ENCODE data around the gene DNAH3. TPM values are rescaled to one million over a fixed set of nuclear protein-coding genes. Genes with fewer than 3 reads are reported as not detected.
"Not testable (repeated sequence)": the region's sequence is repeated elsewhere in the genome, so short reads cannot be mapped to it uniquely, and the experiment has no call there.

DNAH3 gene
- total RNA-seq = not detected in 2 replicates

DNA sequence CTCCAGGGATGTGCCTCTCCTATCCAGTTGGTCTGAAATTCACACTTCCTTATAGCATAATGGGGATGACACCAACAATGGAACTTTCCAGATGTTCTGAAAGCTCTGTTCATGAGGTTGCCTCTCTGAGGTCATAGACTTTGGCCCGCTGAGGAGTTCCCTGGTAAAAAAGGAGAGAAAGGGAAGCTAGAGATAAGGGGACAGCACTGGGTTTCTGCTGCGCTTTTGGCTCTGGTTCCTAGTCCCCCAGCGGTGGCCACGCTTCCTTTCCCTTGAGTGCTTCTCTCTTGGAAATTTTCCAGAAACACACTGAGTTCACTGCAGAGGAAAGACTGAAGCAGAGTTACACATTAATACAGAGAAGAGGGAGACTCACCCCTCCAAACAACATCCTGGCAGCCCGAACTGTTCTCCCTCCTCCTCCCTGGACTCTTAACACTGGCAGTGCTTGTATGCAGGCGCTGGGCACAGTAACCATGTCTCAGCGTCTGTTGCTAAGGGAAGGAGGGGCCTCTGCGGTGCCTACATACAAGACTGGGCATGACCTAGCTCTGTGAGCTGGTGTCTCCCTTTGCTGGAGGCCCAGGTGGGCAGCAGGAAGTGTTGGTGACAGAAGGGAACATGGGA is at the start of gene DNAH3:
TSS of gene DNAH3 (minus strand) at position 472 of the 627 bp plus-strand sequence. CDS start 527 bp downstream, outside the sequence.
- H2AFZ ChIP-seq (ENCODE audit: low read length) = no peak within 1 kb of the TSS
- peak within 1 kb of the TSS; percentile 30 for H3K4me2 ChIP-seq (ENCODE audit: insufficient read depth, low read length)

GRCh38 chr16:21199607-21200218 is 49.1 kb upstream of the DNAH3 start:
- no peaks in the 10 kb centered on the region for H3K9me3 ChIP-seq (ENCODE audit: low read depth, low read length)
- no peak for DNase-seq (ENCODE audit: insufficient read length, low spot score, missing footprints)
- H3K36me3 ChIP-seq (ENCODE audit: insufficient read depth, low read length) = no peaks in the 10 kb centered on the region
- peaks cover 7% of the 10 kb centered on the region for H3K4me1 ChIP-seq (ENCODE audit: insufficient read depth, low read length)
- no peak for TF ChIP-seq CTCF (IDR thresholded peaks at IDR 0.05; ENCODE audit: extremely low read depth, low read depth, low read length)
- no peak overlapping the region for H3K4me3 ChIP-seq (ENCODE audit: insufficient read depth, low read length)
- H3K79me2 ChIP-seq (ENCODE audit: insufficient read depth, low read length) = no peaks in the 10 kb centered on the region
- no peak overlapping the region for H3K4me2 ChIP-seq (ENCODE audit: insufficient read depth, low read length)
- H4K20me1 ChIP-seq (ENCODE audit: insufficient read depth, low read length) = no peaks in the 10 kb centered on the region
- no peak overlapping the region for H2AFZ ChIP-seq (ENCODE audit: low read length)
- peaks cover 62% of the 10 kb centered on the region for H3K27me3 ChIP-seq (ENCODE audit: insufficient read depth, low read length)
- no peak overlapping the region for H3K27ac ChIP-seq (ENCODE audit: low read depth, low read length)

More for the DNA sequence above, at the start of gene DNAH3:
- H4K20me1 ChIP-seq (ENCODE audit: insufficient read depth, low read length) = no peaks in the 10 kb centered on the region
- H3K4me3 ChIP-seq (ENCODE audit: insufficient read depth, low read length) = no peak within 1 kb of the TSS
- no peaks in the 10 kb centered on the region for H3K36me3 ChIP-seq (ENCODE audit: insufficient read depth, low read length)
- no peak for TF ChIP-seq CTCF (IDR thresholded peaks at IDR 0.05; ENCODE audit: extremely low read depth, low read depth, low read length)
- peaks cover 5% of the 10 kb centered on the region for H3K4me1 ChIP-seq (ENCODE audit: insufficient read depth, low read length)
- no peak within 1 kb of the TSS for H3K27ac ChIP-seq (ENCODE audit: low read depth, low read length)
- no peaks in the 10 kb centered on the region for H3K9me3 ChIP-seq (ENCODE audit: low read depth, low read length)
- peaks cover 11% of the 10 kb centered on the region for H3K27me3 ChIP-seq (ENCODE audit: insufficient read depth, low read length)
- H3K79me2 ChIP-seq (ENCODE audit: insufficient read depth, low read length) = no peaks in the 10 kb centered on the region
- no peak for DNase-seq (ENCODE audit: insufficient read length, low spot score, missing footprints)

DNA sequence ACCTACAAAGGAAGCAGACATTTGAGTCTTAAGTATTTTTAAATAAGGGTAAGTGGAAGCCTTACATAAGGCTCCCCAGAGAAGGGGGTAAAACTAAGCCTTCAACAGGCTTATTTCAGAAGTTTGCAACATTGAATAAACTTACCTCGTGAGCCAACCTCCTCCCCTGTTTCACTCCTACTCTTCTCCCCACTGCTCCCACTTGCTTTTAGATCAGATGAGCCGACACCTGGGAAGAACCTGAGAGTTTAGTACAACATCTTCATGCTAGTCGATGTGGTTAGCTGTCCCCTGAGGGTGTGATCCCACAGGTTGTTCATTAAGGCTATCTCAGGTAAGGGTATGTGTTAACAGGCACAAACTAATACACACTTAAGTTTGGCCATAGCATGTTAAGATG is 47.0 kb upstream of the DNAH3 start:
- TF ChIP-seq CTCF (IDR thresholded peaks at IDR 0.05; ENCODE audit: extremely low read depth, low read depth, low read length) = no peak
- H3K4me1 ChIP-seq (ENCODE audit: insufficient read depth, low read length) = peaks cover 11% of the 10 kb centered on the region
- H3K79me2 ChIP-seq (ENCODE audit: insufficient read depth, low read length) = no peaks in the 10 kb centered on the region
- H3K36me3 ChIP-seq (ENCODE audit: insufficient read depth, low read length) = no peaks in the 10 kb centered on the region
- H3K27ac ChIP-seq (ENCODE audit: low read depth, low read length) = no peak overlapping the region
- no peak overlapping the region for H3K4me2 ChIP-seq (ENCODE audit: insufficient read depth, low read length)
- H4K20me1 ChIP-seq (ENCODE audit: insufficient read depth, low read length) = no peaks in the 10 kb centered on the region
- no peak for DNase-seq (ENCODE audit: insufficient read length, low spot score, missing footprints)
- no peak overlapping the region for H3K4me3 ChIP-seq (ENCODE audit: insufficient read depth, low read length)
- H3K27me3 ChIP-seq (ENCODE audit: insufficient read depth, low read length) = peaks cover 46% of the 10 kb centered on the region
- H3K9me3 ChIP-seq (ENCODE audit: low read depth, low read length) = no peaks in the 10 kb centered on the region
- no peak overlapping the region for H2AFZ ChIP-seq (ENCODE audit: low read length)

DNA sequence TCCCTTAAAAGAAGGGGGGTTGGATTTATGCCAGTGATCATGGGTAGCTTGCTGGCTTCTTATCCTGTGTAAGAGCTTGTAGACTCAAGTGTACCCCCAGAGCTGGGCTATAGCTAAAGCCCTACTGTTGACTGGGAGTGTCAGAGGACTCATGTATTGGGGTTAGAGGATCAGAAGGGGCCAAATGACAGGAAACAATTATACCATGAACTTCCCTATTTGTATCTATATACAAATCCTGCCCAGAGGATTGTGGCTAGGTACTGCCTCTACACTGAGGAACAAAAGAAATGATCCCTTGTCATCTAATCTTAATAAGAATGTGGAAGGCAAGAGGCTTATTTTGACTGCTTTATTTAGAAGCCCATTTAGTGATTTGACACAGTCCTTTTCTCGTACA is 46.5 kb upstream of the DNAH3 start:
- H4K20me1 ChIP-seq (ENCODE audit: insufficient read depth, low read length) = no peaks in the 10 kb centered on the region
- no peaks in the 10 kb centered on the region for H3K36me3 ChIP-seq (ENCODE audit: insufficient read depth, low read length)
- H3K79me2 ChIP-seq (ENCODE audit: insufficient read depth, low read length) = no peaks in the 10 kb centered on the region
- H3K27me3 ChIP-seq (ENCODE audit: insufficient read depth, low read length) = peaks cover 41% of the 10 kb centered on the region
- DNase-seq (ENCODE audit: insufficient read length, low spot score, missing footprints) = no peak
- no peaks in the 10 kb centered on the region for H3K9me3 ChIP-seq (ENCODE audit: low read depth, low read length)
- no peak overlapping the region for H3K4me2 ChIP-seq (ENCODE audit: insufficient read depth, low read length)
- no peak overlapping the region for H3K4me3 ChIP-seq (ENCODE audit: insufficient read depth, low read length)
- H3K4me1 ChIP-seq (ENCODE audit: insufficient read depth, low read length) = peaks cover 11% of the 10 kb centered on the region
- H2AFZ ChIP-seq (ENCODE audit: low read length) = no peak overlapping the region
- H3K27ac ChIP-seq (ENCODE audit: low read depth, low read length) = no peak overlapping the region
- no peak for TF ChIP-seq CTCF (IDR thresholded peaks at IDR 0.05; ENCODE audit: extremely low read depth, low read depth, low read length)

- not testable (repeated sequence) for DNase-seq (ENCODE audit: insufficient read length, low spot score, missing footprints); H3K79me2 ChIP-seq (ENCODE audit: insufficient read depth, low read length); H3K4me3 ChIP-seq (ENCODE audit: insufficient read depth, low read length); H2AFZ ChIP-seq (ENCODE audit: low read length); H3K4me2 ChIP-seq (ENCODE audit: insufficient read depth, low read length); H4K20me1 ChIP-seq (ENCODE audit: insufficient read depth, low read length); H3K9me3 ChIP-seq (ENCODE audit: low read depth, low read length); H3K36me3 ChIP-seq (ENCODE audit: insufficient read depth, low read length); H3K27ac ChIP-seq (ENCODE audit: low read depth, low read length)
- Histone ChIP-seq H3K4me1 (ENCODE audit: insufficient read depth, low read length) (peaks cover 11% of the 10 kb centered on the region), H3K27me3 (ENCODE audit: insufficient read depth, low read length) (peaks cover 39% of the 10 kb centered on the region)
These were observed 44.7 kb upstream of the DNAH3 start for GRCh38 chr16:21195330-21195729.

Data from osteoblast (primary cell).